ENCODE results near the gene PPP2R5C. TPM values are rescaled to one million over a fixed set of nuclear protein-coding genes. Genes with fewer than 3 reads are reported as not detected.

PPP2R5C gene
- total and polyA plus RNA-seq, 3 donors from 2014 or later = 106 to 166 (median 126) TPM

DNA sequence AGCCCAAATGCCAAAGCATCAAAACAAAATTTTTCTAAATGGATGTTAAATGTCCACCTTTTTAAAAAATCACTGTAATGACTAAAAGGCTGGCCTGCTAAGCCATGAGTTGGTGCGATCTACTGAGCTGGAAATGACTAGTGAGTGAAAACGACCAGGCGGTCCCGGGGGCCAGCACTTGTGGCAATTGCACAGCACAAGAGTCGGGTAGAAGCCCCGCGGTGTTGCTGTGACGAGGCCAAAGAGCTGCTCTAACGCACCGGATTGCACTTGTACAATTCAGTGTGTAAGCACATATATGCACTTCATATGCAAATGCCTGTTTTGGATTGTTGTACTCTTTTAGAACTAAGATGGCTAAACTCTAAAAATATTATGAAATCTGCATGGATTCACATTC, 138.7 kb downstream of the PPP2R5C start:
- DNase-seq = no peak
- H3K36me3 ChIP-seq (ENCODE audit: low read depth, missing control alignments) = no peaks in the 10 kb centered on the region
- no peaks in the 10 kb centered on the region for H3K4me1 ChIP-seq
- 83 to 93% methylated on average over 10 of the region's 10 CpGs for WGBS, 2 donors
- no peak overlapping the region for H3K4me3 ChIP-seq
- H3K27ac ChIP-seq = no peak overlapping the region
- H3K9me3 ChIP-seq = no peaks in the 10 kb centered on the region
- intact Hi-C loops (cut with DNase I; ENCODE audit: low total_unique reads) = no loop called here
- TF ChIP-seq POLR2A (IDR thresholded peaks at IDR 0.05) = no peak
- TF ChIP-seq, protein P1, sequence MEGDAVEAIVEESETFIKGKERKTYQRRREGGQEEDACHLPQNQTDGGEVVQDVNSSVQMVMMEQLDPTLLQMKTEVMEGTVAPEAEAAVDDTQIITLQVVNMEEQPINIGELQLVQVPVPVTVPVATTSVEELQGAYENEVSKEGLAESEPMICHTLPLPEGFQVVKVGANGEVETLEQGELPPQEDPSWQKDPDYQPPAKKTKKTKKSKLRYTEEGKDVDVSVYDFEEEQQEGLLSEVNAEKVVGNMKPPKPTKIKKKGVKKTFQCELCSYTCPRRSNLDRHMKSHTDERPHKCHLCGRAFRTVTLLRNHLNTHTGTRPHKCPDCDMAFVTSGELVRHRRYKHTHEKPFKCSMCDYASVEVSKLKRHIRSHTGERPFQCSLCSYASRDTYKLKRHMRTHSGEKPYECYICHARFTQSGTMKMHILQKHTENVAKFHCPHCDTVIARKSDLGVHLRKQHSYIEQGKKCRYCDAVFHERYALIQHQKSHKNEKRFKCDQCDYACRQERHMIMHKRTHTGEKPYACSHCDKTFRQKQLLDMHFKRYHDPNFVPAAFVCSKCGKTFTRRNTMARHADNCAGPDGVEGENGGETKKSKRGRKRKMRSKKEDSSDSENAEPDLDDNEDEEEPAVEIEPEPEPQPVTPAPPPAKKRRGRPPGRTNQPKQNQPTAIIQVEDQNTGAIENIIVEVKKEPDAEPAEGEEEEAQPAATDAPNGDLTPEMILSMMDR (IDR thresholded peaks at IDR 0.05) = no peak
- no peaks in the 10 kb centered on the region for H3K27me3 ChIP-seq

GRCh38 chr14:101903111-101903561, 141.6 kb downstream of the PPP2R5C start:
- intact Hi-C loops (cut with DNase I; ENCODE audit: low total_unique reads) = no loop called here
- no peaks in the 10 kb centered on the region for H3K9me3 ChIP-seq
- H3K36me3 ChIP-seq (ENCODE audit: low read depth, missing control alignments) = no peaks in the 10 kb centered on the region
- H3K27ac ChIP-seq = no peak overlapping the region
- 94% methylated on average over 13 of the region's 13 CpGs for WGBS, 2 donors
- DNase-seq = no peak
- no peaks in the 10 kb centered on the region for H3K4me1 ChIP-seq
- H3K4me3 ChIP-seq = no peak overlapping the region
- no peaks in the 10 kb centered on the region for H3K27me3 ChIP-seq
- no peak for TF ChIP-seq POLR2A (IDR thresholded peaks at IDR 0.05)
- TF ChIP-seq, protein P1 (IDR thresholded peaks at IDR 0.05) = no peak

- H3K36me3 ChIP-seq (ENCODE audit: low read depth, missing control alignments) = no peaks in the 10 kb centered on the region
- no peaks in the 10 kb centered on the region for H3K9me3 ChIP-seq
- no peak overlapping the region for H3K4me3 ChIP-seq
- intact Hi-C loops (cut with DNase I; ENCODE audit: low total_unique reads) = no loop called here
- no peak for DNase-seq
- no peaks in the 10 kb centered on the region for H3K27me3 ChIP-seq
- WGBS, 2 donors = 86% methylated on average over 9 of the region's 9 CpGs
- H3K4me1 ChIP-seq = no peaks in the 10 kb centered on the region
- TF ChIP-seq, protein P1 (IDR thresholded peaks at IDR 0.05) = no peak
- TF ChIP-seq POLR2A (IDR thresholded peaks at IDR 0.05) = no peak
- no peak overlapping the region for H3K27ac ChIP-seq
These were observed 144.1 kb downstream of the PPP2R5C start for GRCh38 chr14:101905614-101906013.

DNA sequence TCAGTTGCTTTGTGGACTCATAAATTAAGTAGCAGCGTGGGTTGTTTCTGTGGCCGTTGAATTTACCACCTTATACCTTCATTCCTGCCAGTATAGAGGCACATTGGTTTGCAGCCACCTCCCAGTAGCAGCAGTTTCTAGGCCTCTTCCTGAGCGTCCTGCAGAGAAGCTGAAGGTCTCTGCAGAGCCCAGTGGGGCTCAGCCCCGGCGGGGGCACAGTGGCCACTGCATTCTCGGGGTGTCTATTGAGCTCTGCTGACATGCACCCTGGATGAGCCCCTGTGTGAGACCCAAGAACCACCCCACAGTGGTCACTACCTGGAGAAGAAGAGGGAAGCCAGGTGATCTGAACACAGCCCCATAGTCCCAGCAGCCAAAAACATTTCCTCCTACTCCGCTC, 145.1 kb downstream of the PPP2R5C start:
- Histone ChIP-seq H3K27me3 (no peaks in the 10 kb centered on the region), H3K4me1 (no peaks in the 10 kb centered on the region), H3K36me3 (ENCODE audit: low read depth, missing control alignments) (no peaks in the 10 kb centered on the region), H3K4me3 (no peak overlapping the region), H3K9me3 (no peaks in the 10 kb centered on the region), H3K27ac (no peak overlapping the region)
- 91 to 95% methylated on average over 7 of the region's 7 CpGs for WGBS, 2 donors
- TF ChIP-seq POLR2A (IDR thresholded peaks at IDR 0.05) = no peak
- TF ChIP-seq, protein P1 (IDR thresholded peaks at IDR 0.05) = no peak
- no peak for DNase-seq
- intact Hi-C loops (cut with DNase I; ENCODE audit: low total_unique reads) = no loop called here

GRCh38 chr14:101907619-101908018, 146.1 kb downstream of the PPP2R5C start:
- Histone ChIP-seq H3K27ac (no peak overlapping the region), H3K4me3 (no peak overlapping the region), H3K27me3 (no peaks in the 10 kb centered on the region), H3K36me3 (ENCODE audit: low read depth, missing control alignments) (no peaks in the 10 kb centered on the region), H3K9me3 (no peaks in the 10 kb centered on the region), H3K4me1 (no peaks in the 10 kb centered on the region)
- no peak for DNase-seq
- intact Hi-C loops (cut with DNase I; ENCODE audit: low total_unique reads) = no loop called here
- TF ChIP-seq, protein P1 (IDR thresholded peaks at IDR 0.05) = no peak
- no peak for TF ChIP-seq POLR2A (IDR thresholded peaks at IDR 0.05)
- WGBS, 2 donors = 94 to 95% methylated on average over 15 to 16 of the region's 16 CpGs

Data from testis (tissue), 3 donors.